GM23338 (cell line): ENCODE results near the gene SRRD. TPM values are rescaled to one million over a fixed set of nuclear protein-coding genes. Genes with fewer than 3 reads are reported as not detected.

ENCODE experiments used
- ATAC-seq: fragments of 200-7000 bp; cut with Tn5 transposase; 3 replicates; pipeline ENCODE4 v1.9.1; 2020
- DNase-seq: peaks from one replicate; pipeline ENCODE4 v3.0.0-alpha.2; 2015; ENCODE audit warnings: low spot score
- H2AFZ ChIP-seq: fragments of 200-600 bp; sonication (generic); 2 replicates; pipeline ENCODE4 v1.8.0; 2016; ENCODE audit warnings: antibody characterized with exemption, mild to moderate bottlenecking, moderate library complexity
- H3F3A ChIP-seq: fragments of 200-600 bp; sonication (generic); replicated peaks from 2 replicates; pipeline ENCODE4 v1.8.0; 2017; ENCODE audit warnings: antibody characterized with exemption, mixed run types, low read depth
- H3K27ac ChIP-seq: fragments of 200-600 bp; sonication (generic); 2 replicates; pipeline ENCODE4 v1.6.1; 2016; ENCODE audit warnings: low read depth
- H3K27me3 ChIP-seq: fragments of 200-600 bp; sonication (generic); 2 replicates; pipeline ENCODE4 v1.8.0; 2016; ENCODE audit warnings: mild to moderate bottlenecking, mixed run types, moderate library complexity; ENCODE audit not compliant: insufficient read depth
- H3K36me3 ChIP-seq: fragments of 200-600 bp; sonication (generic); 2 replicates; pipeline ENCODE4 v1.8.0; 2016; ENCODE audit warnings: mild to moderate bottlenecking; ENCODE audit not compliant: insufficient read depth
- H3K4me1 ChIP-seq: fragments of 200-600 bp; sonication (generic); 2 replicates; pipeline ENCODE4 v1.8.0; 2016; ENCODE audit warnings: mild to moderate bottlenecking, moderate library complexity; ENCODE audit not compliant: insufficient read depth
- H3K4me2 ChIP-seq: fragments of 200-600 bp; sonication (generic); 2 replicates; pipeline ENCODE4 v1.7.1; 2017; ENCODE audit warnings: mixed run types
- H3K4me3 ChIP-seq: fragments of 200-600 bp; sonication (generic); 2 replicates; pipeline ENCODE4 v1.6.1; 2016; ENCODE audit warnings: mixed run types
- H3K79me2 ChIP-seq: fragments of 200-600 bp; sonication (generic); replicated peaks from 2 replicates; pipeline ENCODE4 v1.8.0; 2017; ENCODE audit warnings: mild to moderate bottlenecking; ENCODE audit not compliant: insufficient read depth
- H3K9me2 ChIP-seq: fragments of 200-600 bp; sonication (generic); 2 replicates; pipeline ENCODE4 v1.8.0; 2017; ENCODE audit not compliant: insufficient read depth
- H4K20me1 ChIP-seq: fragments of 200-600 bp; sonication (generic); replicated peaks from 2 replicates; pipeline ENCODE4 v1.8.0; 2017; ENCODE audit warnings: mild to moderate bottlenecking; ENCODE audit not compliant: insufficient read depth
- H3K27ac Mint-ChIP-seq: 2 replicates; pipeline ENCODE4 v1.8.0; 2020; ENCODE audit warnings: inconsistent platforms, mild to moderate bottlenecking, moderate library complexity, mixed read lengths
- H3K27me3 Mint-ChIP-seq: 3 replicates; pipeline ENCODE4 v1.8.0; 2022; ENCODE audit warnings: low read depth, mild to moderate bottlenecking, moderate library complexity, mixed read lengths, inconsistent platforms; ENCODE audit not compliant: insufficient read depth, poor library complexity
- H3K36me3 Mint-ChIP-seq: 3 replicates; pipeline ENCODE4 v1.8.0; 2021; ENCODE audit warnings: low read depth, mild to moderate bottlenecking, inconsistent platforms, moderate library complexity, mixed read lengths
- H3K4me1 Mint-ChIP-seq: 3 replicates; pipeline ENCODE4 v1.8.0; 2020; ENCODE audit warnings: mild to moderate bottlenecking, inconsistent platforms, mixed read lengths
- H3K4me3 Mint-ChIP-seq: 3 replicates; pipeline ENCODE4 v1.8.0; 2021; ENCODE audit warnings: moderate library complexity, mild to moderate bottlenecking, inconsistent platforms, mixed read lengths
- H3K9me3 Mint-ChIP-seq: 3 replicates; pipeline ENCODE4 v1.8.0; 2020; ENCODE audit warnings: moderate library complexity, mild to moderate bottlenecking, inconsistent platforms, mixed read lengths
- ETS1 ChIP-seq: IDR thresholded peaks from 2 replicates; pipeline ENCODE4 v1.6.1; 2016; ENCODE audit warnings: antibody characterized with exemption
- EZH2phosphoT487 ChIP-seq: fragments of 200-600 bp; sonication (generic); IDR thresholded peaks from one replicate; pipeline ENCODE4 v1.8.1; 2018; ENCODE audit warnings: antibody characterized with exemption; ENCODE audit not compliant: unreplicated experiment
- NANOG ChIP-seq: IDR thresholded peaks from 2 replicates; pipeline ENCODE4 v1.6.1; 2016; ENCODE audit warnings: antibody characterized with exemption, borderline replicate concordance
- REST ChIP-seq: IDR thresholded peaks from one replicate; pipeline ENCODE4 v1.6.1; 2018; ENCODE audit warnings: antibody characterized with exemption; ENCODE audit not compliant: unreplicated experiment
- ZNF114 ChIP-seq: fragments of 250-450 bp; sonication (Bioruptor Pico); IDR thresholded peaks from 2 replicates; pipeline ENCODE4 v1.5.0; 2020; ENCODE audit warnings: mild to moderate bottlenecking, moderate library complexity
- ZNF462 ChIP-seq: fragments of 250-450 bp; sonication (Bioruptor Pico); IDR thresholded peaks from 2 replicates; pipeline ENCODE4 v1.5.0; 2020; ENCODE audit warnings: mild to moderate bottlenecking, moderate library complexity
- polyA plus RNA-seq: library from polyadenylated mRNA; unstranded; fragments of >200 nt; fragmentation: Nextera tagmentation; extraction: Ambion mirVana; gene quantifications from 2 replicates; pipeline ENCODE4 v1.2.1, GENCODE V29; 2016
- total RNA-seq: library from RNA; depleted of rRNA; stranded (reverse); fragments of >200 nt; shearing (Covaris generic); gene quantifications from 2 replicates; pipeline ENCODE4 v1.2.3, GENCODE V29; 2014

SRRD gene
- total and polyA plus RNA-seq, 2 experiments from 2014 or later: 17.8 to 23.2 TPM

- Histone ChIP-seq H2AFZ (no peak overlapping the region), H3K4me2 (no peak overlapping the region), H3K27ac (no peak overlapping the region), H3F3A (peaks cover 3% of the 10 kb centered on the region; the same call in 1 of the 2 replicates), H3K9me2 (no peaks in the 10 kb centered on the region), H3K79me2 (peaks cover 21% of the 10 kb centered on the region), H3K4me3 (no peak overlapping the region), H3K36me3 (peaks cover 44% of the 10 kb centered on the region), H3K27me3 (no peaks in the 10 kb centered on the region), H4K20me1 (peaks cover 9% of the 10 kb centered on the region), H3K4me1 (peaks cover 11% of the 10 kb centered on the region)
- no peak for DNase-seq
- peaks cover 13% of the 10 kb centered on the region for H3K4me1 Mint-ChIP-seq
- H3K27ac Mint-ChIP-seq: no peak overlapping the region
- H3K4me3 Mint-ChIP-seq: no peak overlapping the region
- no peaks in the 10 kb centered on the region for H3K9me3 Mint-ChIP-seq
- TF ChIP-seq ZNF462 (no peak), EZH2phosphoT487 (no peak), ETS1 (no peak), ZNF114 (no peak), NANOG (no peak), REST (no peak)
- ATAC-seq: no peak
- H3K36me3 Mint-ChIP-seq: peaks cover 62% of the 10 kb centered on the region
- H3K27me3 Mint-ChIP-seq: peaks cover 6% of the 10 kb centered on the region
Measured at GRCh38 chr22:26508148-26508547, 24.5 kb downstream of the SRRD start.
